Stimulated activated CD8-positive, alpha-beta memory T cell treated with anti-CD3 and anti-CD28 coated beads, Interleukin-4, amount 100 ng/mL, for 1 hour (primary cell): Measurements from ENCODE around the gene MORC2.

ENCODE experiments used
- DNase-seq, 2 donors: peaks; one replicate each; pipeline ENCODE4 v3.0.0-alpha.2; 2020; ENCODE audit warnings: low read depth in 2 of 2, low spot score in 1 of 2

MORC2 gene

DNA sequence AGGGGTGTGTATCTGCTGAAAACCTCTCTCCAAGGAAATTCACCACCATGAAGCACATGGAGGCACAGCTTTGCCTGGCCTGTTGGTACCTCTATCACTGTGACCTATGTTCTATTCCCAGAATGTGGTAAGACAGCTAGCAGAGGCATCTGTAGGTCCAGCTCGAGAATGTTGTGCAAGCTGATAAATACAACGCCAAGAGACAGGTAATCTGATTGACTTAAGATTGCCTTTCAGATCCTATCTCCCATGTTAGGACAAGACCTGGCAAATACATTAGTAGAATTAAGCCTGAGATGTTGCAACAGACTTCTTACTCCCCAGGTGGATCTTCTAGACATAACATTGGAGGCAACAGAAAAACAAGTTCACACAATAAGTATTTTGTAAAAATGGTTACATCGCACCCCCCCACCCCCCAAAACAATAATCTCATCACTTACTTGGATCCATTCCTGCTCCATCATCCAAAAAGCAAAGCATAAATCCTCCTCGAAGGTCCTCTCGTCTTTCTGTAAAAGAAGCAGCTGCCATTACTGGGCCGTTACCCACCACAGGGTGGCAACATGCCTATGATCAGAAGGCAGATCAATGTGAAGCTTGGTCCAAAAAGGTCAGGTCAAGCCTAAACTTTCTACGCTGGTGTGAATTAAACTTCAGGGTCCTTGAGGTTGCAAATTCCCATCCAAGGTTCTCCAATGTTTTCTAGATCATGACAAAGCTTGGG lies 18.5 kb downstream of the MORC2 start:
- DNase-seq: no peak

DNA sequence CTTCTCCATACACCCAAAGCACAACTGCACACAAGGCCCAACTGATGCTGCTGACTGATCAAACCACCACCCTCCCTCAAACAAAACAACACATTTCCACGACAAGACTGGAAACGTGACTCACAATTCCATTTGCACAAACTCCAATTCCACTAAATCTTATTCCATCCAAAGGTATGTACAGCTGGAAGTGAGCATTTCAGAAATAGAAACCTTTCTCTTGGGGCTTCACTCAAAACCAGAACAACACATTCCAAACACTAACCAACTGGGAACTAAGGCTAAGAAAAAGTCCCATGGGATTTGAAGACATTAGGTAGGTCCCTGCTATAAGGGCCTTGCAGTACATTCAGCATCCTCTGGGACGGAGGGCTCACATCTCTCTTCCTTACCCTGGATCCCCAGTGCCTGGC lies 19.6 kb downstream of the MORC2 start:
- no peak for DNase-seq

DNA sequence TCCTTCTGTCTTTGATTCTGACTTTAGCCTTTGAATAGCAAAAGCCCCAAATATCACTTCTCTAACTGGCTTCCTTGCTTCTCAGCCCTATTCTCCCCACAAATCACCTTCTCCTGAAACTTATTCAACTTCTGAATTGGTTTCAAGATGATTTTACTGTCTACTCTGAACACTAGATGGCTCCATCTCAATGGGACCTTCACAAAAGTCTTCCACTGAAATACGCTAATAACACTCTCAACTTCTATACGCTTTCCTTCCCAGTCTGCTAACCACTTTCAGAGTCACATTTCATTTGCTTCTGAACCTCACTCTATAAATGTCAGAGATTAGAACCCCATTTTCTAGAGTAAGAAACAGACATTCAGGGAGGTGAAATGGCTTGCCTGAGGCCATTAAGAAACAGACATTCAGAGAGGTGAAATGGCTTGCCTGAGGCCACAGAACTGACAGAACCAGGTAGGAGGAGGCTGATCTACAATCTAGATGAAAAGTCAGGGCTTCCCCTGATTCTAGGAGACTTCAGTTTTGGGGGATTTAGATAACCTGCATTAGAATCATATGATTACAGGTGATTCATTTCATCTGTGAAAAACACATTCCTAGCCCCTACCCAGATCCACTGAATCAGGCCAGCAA lies 20.6 kb downstream of the MORC2 start:
- DNase-seq: no peak

DNA sequence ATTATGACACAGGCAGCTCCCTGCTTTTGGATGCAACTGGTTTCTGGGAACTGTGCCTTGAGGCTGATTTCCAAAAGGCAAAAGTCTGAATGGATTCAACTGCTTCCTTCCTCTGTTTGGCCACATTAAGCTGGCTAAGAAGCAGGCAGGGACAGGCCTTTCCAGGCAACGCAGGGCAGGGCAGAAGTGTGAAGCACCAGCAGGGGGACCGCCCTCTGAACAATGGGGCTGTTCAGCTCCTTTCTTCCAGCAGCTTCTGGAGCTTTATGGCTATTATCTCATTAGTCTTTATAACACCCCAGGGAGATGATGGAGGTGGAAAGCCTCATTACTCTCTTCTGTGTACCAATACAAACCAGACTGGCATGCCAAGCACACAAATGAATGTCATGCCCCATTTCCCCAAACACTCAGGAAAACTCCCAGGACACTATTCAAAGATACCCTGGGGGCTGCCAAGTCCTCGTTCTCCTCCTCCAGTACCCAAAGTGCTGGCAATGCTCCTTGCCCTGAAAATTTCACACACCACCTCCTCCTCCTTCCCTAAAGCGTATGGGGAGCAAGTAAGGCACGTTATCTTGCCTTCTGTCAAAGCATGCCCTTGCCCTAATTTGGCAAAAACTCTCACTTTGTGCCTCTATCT lies 21.3 kb downstream of the MORC2 start:
- no peak for DNase-seq

DNA sequence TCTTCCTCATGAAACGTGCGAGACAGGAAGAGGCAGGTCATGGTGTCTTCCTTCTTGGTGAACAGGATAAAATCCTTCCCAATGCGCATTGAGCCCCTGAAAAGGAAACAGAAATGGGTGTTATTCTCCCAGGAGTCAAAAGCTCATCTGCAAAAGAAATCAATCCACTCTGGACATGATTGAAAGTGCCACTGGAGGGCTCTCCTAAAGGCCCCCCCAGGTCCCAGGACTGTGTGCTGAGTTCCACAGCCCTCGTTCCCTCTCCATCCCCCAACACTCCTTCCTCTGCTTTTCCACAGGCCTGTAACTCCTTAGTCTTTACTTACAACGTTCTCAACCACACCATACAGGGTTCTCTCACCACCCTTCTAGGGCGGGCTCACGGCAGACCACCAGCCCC lies 22.2 kb downstream of the MORC2 start:
- DNase-seq: no peak

DNA sequence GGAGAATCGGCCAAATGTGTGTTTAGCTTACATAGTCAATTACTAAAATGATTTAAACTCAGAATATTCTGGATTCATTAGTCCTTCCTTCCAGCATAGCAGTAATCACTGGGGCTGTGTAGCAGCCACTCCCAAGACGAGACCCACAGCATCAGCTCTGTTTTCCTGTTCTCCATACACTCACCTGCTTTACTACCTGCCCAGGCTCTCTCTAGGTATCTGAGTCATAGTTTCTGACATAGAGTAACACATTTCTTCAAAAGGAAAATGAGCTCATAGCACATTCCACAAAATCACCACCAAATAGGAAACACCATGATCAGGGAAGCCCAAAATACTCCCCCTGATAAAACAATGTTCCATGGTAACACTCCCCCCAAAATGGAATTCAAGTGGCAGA lies 22.9 kb downstream of the MORC2 start:
- no peak for DNase-seq

DNA sequence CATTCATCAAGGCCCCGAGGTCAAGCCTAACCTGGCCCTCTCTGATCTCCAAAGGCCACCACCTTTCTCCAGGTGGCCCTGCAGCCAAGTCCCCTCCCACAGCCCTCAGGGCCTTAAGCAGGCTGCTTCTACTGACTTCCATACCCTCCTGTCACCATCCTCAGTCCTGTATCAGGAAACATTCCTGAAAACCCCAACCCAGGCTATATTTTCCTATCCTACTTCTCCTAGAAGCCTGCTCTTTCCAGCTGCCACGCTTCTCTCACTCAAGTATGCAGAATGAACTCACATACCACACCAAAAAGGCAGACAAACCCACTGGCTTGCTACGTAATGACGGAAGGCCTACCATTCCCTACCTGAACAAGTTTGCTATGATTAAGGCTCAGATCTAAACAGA lies 23.6 kb downstream of the MORC2 start:
- no peak for DNase-seq

DNA sequence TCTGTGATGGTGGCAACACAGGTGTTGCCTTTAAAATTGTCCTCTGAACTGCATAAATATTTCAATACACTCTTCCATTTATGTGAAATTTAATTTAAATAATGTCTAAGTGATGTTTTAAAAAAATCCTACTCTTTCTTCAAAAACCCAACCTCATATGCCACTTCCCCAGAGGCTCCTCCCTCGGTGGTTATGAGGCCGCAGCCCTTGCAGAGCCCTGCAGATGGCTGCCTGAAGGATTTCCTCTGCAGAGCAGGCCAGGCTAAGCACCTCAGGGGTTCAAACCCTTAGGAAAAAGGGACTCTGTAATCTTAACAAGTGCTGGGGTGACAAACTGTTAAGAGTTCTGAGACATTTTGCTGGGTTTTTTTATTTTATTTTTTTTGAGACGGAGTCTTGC lies 25.2 kb downstream of the MORC2 start:
- peak; percentile 22 to 38 for DNase-seq

DNA sequence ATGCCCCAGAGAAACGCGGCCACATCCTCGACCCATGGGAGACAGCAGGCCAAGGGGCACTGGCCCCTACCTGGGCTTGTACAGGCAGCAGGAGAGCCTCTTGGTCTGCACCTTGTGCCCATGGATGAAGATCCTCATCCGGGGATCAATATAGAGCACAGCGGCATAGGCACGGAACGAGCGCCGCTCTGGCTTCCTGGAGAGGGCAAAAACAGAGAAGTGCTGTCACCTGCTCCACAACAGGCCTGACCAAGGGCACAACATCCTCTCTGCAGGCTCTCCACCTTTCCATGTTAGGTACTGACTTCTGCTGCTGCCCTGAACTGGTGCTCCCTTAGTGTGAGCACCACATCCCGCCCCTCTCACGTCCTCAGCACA lies 27.2 kb downstream of the MORC2 start:
- DNase-seq: no peak

DNA sequence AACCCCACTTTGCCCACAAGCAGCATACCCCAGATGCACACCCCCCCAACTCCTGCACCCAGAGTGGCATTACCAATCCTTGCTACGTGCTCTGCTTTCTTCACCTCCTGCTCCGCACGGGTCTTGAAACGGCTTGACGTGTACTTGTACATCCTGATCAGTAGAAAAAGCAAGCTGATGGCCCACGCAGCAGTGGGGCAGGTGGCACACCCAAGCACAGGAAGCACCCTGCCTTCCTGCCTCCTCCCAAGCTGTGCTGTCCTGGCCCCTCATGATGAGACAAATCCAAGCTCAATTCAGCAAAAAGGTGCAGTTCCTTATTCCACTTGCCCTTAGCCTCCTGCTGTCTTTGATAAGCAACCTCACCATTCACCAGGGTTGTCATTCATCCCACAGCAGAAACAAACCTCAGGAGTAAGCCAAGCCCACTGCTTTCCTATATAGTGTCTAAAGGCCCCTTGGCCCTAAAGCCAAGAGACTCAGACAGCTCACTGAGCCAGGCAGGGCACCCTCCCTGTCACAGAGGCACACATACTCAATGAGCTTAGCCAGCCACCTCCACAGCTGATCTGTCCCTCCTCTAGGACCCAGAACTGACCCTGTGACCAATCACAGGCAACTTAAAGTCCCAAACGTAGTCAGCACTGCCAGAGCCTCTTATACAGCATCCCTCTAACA lies 27.8 kb downstream of the MORC2 start:
- DNase-seq: no peak

DNA sequence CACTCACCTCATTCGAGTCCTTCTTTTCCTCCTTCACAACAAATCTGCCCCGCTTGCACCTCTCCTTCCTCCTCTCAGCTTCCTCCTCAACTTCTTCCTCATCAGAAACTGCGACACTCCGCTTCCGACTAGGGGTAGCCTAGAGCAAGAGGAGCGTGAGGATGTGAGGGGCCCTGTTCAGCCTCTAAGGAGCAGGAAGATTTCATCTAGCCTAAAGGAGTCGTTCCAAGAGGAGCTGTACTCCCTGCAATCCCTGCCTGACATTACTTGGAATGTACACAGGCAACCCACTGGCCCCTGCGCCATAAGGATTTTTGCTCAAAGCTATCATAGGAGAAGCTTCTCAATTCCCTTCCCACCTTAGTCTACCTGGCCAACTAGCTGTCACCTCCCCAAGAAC lies 34.5 kb downstream of the MORC2 start:
- DNase-seq: no peak

DNA sequence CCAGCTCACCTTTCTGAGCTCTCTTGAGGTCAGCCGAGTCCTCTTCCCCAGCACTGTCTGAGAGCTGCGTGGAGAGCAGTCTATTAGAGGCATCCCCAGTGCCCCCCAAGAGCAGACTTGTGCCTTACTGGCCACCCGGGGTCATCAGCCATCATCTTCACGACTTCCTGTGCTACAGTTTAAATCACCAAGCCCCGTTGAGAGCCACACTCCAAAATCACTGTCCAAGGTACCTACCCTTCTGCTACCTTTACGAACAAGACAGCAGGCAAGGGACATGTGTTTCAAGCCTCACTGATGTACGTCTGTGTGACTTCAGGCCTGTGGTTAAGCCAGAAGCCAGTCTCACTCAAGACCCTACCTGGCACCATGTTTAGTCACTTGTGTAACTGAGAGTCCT lies 35.1 kb downstream of the MORC2 start:
- no peak for DNase-seq

DNA sequence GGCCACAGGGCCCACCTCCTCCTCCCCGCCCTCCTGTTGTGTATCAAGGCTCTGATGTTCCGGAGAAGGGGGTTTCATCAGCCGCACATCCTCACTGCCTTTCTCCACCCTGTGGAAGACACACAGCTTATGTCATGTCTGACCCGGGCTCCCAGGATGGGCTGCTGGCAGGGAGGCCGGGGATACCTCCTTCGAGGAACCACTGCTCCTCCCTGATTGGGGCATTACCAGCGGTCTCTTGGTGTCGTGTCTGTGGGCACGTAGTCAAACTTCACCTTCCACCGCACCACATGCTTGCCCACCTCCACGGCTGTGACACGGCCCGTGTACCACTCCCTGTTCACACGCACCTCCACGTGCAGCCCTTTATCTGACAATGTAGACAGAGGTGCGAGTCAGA lies 35.9 kb downstream of the MORC2 start:
- no peak for DNase-seq

DNA sequence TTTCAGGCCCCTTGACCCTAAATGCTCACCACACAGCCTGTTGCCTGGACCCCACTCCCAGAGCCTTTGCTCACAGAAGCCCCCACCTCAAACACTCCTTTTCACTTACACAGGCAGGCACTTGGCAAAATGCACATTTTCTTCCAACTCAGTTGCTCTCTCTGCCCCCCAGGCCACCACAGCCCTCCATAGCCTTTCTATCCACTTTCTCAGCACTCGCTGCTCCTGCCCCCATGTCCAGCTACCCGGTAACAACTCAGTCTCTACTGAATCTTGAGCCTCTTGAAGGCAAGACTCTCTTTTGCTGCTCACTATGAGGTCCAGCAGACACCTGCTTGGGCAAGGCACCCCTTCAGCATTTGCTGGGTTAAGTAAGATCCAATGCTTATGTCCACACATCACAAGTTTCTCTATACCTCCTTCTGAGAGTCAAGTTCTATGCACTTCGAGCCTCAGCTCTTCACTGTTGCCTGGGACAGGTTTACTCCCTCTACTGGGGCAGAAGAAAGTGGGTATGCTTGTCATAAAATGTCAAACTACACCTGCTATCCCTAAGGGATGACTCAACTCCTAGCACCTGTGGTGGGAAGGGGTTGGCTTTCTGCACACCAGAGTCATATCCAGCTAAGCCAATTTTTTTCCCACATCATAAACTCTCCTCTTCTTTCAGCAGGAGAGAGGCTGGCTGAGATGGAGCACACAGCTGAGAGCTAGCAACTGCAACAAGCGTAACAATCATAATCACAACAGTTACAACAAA lies 36.9 kb downstream of the MORC2 start:
- no peak for DNase-seq

DNA sequence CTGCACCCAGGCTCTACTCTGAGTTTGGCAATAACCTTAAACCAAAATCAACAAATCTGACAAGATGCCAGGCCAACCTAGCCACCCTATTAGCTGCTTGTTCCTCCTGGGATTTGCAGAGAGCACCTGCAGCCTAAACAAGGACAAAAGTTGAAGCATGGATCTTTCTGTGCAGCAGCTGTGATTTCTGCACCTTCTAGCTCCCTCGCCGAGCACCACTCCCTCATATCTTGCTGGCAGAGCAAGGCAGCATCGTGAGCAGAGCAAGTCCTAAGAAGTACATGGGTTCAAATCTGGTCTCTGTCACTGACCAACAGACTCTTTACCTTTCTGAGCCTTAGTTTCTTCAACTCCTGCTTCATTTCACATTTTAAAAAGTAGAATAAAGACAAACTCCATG lies 38.3 kb downstream of the MORC2 start:
- no peak for DNase-seq

DNA sequence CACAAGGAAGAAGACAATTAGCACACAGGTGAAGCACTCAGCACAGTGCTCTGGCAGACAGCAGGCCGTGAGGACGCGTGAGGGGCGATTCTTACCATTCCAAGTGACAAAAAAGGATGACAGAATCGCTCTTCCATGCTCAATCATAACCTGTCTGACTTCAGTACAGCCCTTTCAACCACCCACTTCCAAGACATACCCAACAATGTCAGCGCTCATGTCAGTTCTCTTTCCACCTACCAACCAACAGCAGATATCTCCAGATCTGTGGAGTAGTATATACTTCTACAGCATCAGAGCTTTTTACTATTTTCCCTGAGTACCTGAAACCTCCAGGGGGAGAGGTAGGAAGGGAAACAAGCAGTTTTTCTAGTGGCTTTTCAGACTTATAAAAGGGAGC lies 40.2 kb downstream of the MORC2 start:
- DNase-seq: no peak

DNA sequence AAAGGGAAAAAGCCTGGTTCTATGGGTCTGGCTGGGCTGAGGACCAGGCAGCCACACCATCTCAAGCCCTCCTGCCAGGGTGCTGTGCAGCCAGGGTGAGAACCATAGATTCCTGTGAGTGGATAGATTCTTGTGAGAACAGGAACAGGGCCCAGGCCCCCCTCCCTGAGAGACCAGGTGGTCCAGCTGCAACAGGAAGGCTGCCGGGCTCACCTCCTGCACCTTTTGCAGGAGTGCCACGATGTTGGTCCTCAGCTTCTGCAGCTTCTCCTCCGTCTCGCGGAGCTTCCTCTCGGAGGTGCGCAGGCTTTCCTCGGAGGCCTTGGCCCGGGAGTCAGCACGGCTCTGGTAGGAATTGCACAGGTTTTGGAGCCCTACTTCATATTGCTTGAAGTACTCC lies 40.8 kb downstream of the MORC2 start:
- no peak for DNase-seq

DNA sequence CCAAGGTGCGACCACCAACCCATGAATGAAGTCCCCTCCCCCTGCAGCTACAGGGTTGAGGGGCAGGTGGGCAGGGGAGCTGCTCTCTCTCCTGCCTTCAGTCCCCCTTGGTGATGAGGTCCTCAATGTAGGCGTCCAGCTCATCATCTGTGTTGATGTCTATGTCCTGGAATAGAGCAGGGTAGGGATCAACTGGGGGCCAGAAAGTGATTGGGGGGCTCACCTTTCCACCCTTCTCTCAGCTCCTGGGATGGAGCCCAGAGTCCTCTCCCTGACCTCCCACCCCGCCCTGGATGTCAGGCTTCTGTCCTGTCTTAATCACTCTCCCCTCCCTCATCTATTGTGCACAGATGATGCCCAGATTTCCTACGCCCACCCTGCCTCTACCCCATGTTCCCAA lies 41.9 kb downstream of the MORC2 start:
- DNase-seq: no peak

DNA sequence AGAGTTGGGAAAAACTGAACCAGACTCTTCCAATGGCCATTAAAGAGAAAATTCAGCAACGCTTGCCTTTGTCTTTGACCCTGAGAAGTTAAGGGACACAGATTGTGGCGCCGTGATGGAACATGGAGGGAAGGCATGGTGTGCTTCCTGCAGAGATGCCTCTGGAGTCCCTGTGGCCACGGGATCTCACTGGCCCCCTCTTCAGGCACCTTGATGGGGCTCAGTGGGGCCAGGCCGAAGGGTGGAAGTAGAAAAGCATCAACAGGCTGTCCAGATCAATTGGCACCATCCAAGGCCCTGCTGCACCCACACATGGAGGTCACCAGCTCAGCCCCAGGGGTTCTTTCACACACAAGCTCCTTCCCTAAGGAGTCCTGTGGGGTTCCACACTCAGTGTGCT lies 42.9 kb downstream of the MORC2 start:
- DNase-seq: no peak

DNA sequence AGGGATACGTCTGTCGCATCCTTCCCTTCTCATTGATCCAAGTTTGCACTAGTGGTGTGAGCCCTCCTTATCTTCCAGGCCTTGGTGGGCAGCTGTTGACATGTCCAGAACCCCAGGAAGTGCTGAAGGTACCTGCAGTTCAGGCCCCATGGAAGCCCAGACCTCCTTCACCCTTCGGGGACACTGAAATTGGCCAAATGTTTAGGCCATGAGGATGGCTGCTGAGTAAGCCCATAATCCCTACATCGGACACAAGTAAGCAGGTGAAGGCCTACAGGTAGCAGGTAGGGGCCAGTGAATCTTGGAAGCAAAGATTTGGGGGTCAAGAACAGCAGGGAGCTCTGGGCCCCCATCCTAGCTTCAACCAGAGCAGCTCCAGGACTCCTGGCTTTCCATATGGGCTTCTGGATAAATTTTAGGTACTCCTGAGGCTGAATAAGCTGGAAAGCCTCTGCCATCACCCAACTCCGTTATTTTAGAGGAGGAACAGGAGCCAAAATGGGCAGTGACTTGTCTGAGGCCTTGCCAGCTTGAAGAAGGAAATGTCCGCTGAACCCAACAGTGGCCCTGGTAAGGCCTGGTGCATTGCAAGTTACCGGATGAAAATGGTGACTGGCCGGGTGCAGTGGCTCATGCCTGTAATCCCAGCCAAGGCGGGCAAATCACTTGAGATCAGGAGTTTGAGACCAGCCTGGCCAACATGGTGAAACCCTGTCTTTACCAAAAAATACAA lies 45.2 kb downstream of the MORC2 start:
- DNase-seq: no peak

DNA sequence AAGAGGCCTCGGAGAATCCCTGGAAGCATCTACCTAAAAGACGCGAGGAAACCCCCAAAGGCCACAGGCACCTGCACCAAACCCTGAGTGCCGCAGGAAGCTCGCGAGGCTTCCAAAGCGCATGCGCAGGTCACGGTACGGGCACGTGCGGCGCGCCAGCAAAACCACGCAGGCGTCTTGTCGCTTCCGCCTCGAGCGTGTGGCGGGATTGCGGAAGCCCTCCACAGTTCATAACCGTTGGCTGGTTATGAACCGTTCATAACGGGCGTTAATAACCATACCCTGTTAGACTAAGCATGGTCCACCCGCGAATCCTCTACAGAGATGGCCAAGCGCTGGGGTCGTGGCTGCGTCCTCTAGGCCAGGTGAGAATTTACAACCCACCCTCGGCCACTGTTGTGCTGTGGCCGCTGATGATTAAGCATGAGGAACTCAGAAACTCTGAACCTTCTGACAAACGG lies 46.4 kb downstream of the MORC2 start:
- peak; percentile 46 to 77 for DNase-seq
